GM19463 (cell line): ENCODE data around the gene GRM1.
"Not testable (repeated sequence)": the region's sequence is repeated elsewhere in the genome, so short reads cannot be mapped to it uniquely, and the experiment has no call there.

Source experiments
- ATAC-seq: cut with Tn5 transposase; IDR thresholded peaks from one replicate; pipeline ENCODE4 v1.9.1; 2021; ENCODE audit warnings: mild to moderate bottlenecking, moderate library complexity; ENCODE audit not compliant: unreplicated experiment

Gene GRM1

DNA sequence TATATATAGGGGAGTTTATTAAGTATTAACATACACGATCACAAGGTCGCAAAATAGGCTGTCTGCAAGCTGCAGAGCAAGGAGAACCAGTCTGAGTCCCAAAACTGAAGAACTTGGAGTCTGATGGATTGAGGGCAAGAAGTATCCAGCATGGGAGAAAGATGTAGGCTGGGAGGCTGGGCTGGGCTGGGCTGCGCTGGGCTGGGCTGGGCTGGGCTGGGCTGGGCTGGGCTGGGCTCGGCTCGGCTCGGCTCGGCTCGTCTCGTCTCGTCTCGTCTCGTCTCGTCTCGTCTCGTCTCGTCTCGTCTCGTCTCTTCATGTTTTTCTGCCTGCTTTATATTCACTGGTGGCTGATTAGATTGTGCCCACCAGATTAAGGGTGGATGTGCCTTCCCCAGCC, 238.6 kb downstream of the GRM1 start:
- no peak for ATAC-seq

GRCh38 chr6:146267946-146268345, 239.1 kb downstream of the GRM1 start:
- no peak for ATAC-seq

DNA sequence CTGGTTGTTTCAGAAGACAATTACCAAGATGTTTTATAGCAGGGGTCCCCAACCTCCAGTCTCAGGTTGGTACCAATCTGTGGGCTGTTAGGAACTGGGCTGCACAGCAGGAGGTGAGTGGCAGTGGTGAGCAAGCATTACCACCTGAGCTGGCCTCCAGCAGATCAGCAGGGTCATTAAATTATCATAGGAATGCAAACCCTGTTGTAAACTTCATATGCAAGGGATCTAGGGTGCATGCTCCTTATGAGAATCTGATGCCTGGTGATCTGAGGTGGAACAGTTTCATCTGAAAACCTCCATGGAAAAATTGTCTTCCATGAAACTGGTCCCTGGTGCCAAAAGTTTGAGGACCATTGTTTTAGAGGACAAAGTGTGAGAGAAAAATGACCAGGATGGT, 240.6 kb downstream of the GRM1 start:
- no peak for ATAC-seq

DNA sequence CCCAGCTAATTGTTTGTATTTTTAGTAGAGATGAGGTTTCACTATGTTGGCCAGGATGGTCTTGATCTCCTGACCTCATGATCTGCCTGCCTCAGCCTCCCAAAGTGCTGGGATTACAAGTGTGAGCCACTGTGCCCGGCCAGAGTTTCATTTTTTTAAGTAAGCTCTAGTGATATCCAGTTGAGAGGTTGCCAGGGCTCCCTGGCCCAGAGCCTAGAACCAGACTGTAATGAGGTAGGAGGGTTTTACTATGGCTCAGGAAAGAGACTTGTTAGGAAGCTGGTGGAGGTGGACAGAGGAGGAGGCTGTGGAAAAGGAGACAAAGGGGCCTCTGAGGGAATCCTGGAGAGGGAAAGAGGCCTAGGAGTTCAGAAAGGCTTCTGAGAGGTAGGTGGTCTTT, 242.3 kb downstream of the GRM1 start:
- ATAC-seq, result not testable (repeated sequence)

GRCh38 chr6:146273490-146273889, 244.6 kb downstream of the GRM1 start:
- no peak for ATAC-seq

GRCh38 chr6:146277142-146277541, 248.3 kb downstream of the GRM1 start:
- no peak for ATAC-seq

GRCh38 chr6:146281651-146282362, 252.9 kb downstream of the GRM1 start:
- no peak for ATAC-seq

DNA sequence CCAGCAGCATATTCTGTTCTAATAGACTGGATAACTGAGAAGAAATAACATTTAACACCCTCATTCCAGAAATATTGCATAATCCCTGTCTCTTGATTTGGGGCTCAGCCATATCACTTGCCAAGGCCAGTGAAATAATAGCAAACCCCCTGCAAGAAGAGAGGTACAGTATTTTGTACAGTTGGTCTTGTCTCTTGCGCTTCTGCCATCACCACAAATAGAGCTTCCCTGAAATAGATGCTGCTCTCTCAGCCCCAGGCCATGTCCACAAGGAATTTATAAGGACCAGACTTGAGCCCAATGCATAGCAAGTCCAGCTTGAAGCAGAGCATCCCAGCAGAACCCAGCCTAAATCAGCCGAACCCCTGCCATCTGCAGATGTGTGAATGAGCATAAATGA, 254.0 kb downstream of the GRM1 start:
- ATAC-seq, result no peak

- no peak for ATAC-seq
Measured at GRCh38 chr6:146284311-146284710, 255.4 kb downstream of the GRM1 start.

GRCh38 chr6:146286961-146287360, 258.1 kb downstream of the GRM1 start:
- ATAC-seq, result no peak

GRCh38 chr6:146287691-146288369, 259.0 kb downstream of the GRM1 start:
- no peak for ATAC-seq

GRCh38 chr6:146289816-146290588, 261.1 kb downstream of the GRM1 start:
- no peak for ATAC-seq

DNA sequence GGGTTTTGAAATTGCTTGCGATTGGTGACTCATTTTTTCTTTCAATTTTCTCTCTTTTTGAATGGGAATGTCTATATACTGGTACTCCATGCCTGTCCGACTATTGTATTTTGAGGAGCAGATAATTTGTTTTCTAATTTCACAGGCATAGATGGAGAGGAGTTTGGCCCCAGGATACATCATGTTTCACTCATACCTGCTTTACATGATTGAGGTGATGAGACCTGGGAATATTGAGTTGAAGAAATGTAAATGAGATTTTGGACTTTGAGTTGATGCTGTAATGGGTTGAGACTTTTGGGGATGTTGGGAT, 261.7 kb downstream of the GRM1 start:
- no peak for ATAC-seq

DNA sequence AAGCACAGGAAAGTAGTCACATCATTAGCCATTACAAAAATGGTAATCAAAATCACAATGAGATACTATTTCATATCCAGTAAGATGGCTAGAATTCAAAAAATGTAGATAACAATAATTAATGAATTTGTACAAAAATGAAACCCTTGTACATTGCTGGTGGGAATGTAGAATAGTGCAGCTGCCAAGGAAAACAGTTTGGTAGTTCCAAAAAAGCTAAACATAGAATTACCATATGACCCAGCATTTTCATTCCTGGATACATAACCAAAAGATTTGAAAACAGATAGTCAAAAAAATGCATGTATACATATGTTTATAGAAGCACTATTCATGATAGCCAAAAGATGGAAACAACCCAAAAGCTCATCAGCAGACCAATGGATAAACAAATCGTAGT, 263.6 kb downstream of the GRM1 start:
- ATAC-seq, result no peak

DNA sequence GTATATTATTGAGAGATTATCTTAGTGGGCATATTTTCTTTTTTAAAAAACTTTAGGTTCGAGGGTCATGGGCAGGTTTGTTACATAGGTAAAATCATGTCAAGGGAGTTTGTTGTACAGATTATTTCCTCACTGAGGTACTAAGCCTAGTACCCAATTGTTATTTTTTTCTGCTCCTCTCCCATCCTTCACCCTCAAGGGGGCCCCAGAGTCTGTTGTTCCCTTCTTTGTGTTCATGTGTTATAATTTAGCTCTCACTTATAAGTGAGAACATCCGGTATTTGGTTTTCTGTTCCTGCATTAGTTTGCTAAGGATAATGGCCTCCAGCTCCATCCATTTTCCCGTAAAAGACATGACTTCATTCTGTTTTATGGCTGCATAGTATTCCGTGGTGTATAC, 266.8 kb downstream of the GRM1 start:
- no peak for ATAC-seq

DNA sequence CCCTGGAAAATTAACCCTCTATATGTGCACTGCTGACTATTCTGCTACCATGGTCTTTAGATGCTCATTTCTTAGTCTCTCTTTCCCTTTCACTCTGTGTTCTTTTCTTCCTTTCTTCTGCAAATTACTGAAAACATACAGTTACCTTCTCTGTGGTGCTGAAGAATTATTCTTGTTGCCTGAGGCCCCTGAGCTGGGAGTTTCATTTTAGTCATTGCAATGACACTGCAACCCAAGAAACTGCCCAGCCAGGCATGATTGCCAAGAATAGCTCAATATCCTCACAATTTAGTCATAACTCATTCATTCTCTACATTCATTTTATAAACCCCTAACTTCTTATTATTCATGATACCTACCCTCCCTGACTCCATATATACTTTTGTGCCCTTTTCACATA, 269.0 kb downstream of the GRM1 start:
- no peak for ATAC-seq

DNA sequence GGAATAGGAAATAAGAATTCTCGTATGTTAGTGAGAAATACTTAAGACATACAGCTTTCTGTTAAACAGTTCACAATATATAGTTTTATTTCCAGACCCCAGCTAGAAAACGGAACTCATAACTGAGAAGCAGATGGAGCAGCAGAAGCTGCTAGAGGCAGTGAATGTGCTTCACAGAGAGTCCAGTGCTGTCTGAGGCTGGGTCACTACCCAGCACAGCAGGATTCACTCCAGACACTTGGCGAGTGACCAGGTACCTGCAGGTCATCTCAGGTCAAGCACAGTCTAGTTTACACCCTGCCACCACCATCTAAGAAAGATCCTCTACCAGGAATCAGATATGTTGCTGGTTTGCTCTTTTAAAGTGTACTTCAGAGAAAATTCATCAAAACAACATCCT, 271.7 kb downstream of the GRM1 start:
- no peak for ATAC-seq

DNA sequence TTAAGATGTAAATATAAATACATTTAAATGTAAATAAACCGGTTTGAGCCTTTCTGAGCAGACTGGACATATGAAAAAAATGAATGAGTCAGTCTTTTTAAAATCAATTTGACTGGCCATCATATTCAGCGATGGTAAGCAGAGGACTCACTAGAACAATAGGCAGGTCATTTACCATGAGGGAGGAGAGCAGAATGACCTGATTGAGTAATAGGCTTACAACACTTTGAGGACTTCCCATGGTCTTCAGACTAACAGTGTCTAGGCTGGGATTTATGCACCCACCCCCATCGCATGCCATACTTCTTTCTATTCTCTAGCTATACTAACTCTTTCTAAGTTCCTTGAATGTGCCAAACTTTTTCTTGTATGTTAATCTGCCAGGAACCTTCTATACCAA, 272.9 kb downstream of the GRM1 start:
- no peak for ATAC-seq

- no peak for ATAC-seq
Measured at GRCh38 chr6:146302994-146303393, 274.1 kb downstream of the GRM1 start.

DNA sequence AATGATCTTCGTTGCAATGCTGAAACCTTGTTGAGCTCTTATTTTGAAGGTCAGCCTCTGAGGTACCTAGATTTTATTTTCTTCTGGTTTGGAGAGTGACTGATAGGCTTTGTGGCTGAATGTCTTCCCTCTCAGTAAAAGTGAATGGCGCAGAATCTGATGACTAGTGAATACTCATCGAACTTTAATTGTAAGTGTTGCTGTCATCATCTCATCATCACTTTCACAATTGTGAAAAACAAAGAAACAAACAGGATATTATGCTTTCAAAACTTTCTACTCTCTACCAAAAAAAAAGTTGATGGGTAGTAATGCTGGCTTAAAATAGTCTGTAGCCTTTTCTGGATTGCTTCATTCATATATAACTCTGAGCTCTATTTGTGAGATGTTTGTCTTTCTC, 275.3 kb downstream of the GRM1 start:
- no peak for ATAC-seq

- ATAC-seq, result no peak
Measured at GRCh38 chr6:146305092-146305491, 276.2 kb downstream of the GRM1 start.

- no peak for ATAC-seq
Measured at GRCh38 chr6:146305951-146306350, 277.1 kb downstream of the GRM1 start.
